ENCODE measurements around the gene RPL29. TPM values are rescaled to one million over a fixed set of nuclear protein-coding genes. Genes with fewer than 3 reads are reported as not detected.

The RPL29 gene
- total RNA-seq, 1 donor from 2014 or later, result 957 TPM

- DNase-seq (ENCODE audit: extremely low spot score, unreplicated experiment), result no peak
- H3K9me3 Mint-ChIP-seq (ENCODE audit: unreplicated experiment), result no peaks in the 10 kb centered on the region
- H3K4me3 Mint-ChIP-seq (ENCODE audit: unreplicated experiment), result no peak overlapping the region
- no peaks in the 10 kb centered on the region for H3K27me3 Mint-ChIP-seq (ENCODE audit: unreplicated experiment)
- H3K27ac Mint-ChIP-seq (ENCODE audit: unreplicated experiment), result no peak overlapping the region
- no peaks in the 10 kb centered on the region for H3K4me1 Mint-ChIP-seq (ENCODE audit: unreplicated experiment)
- peaks cover 3% of the 10 kb centered on the region for H3K36me3 Mint-ChIP-seq (ENCODE audit: unreplicated experiment)
- no peak for TF ChIP-seq CTCF (IDR thresholded peaks at IDR 0.05)
These were observed 36.0 kb downstream of the RPL29 start for GRCh38 chr3:51959651-51960050.

GRCh38 chr3:51958603-51959521 lies 36.8 kb downstream of the RPL29 start:
- no peaks in the 10 kb centered on the region for H3K9me3 Mint-ChIP-seq (ENCODE audit: unreplicated experiment)
- no peak overlapping the region for H3K4me3 Mint-ChIP-seq (ENCODE audit: unreplicated experiment)
- H3K27me3 Mint-ChIP-seq (ENCODE audit: unreplicated experiment), result peaks cover 3% of the 10 kb centered on the region
- no peaks in the 10 kb centered on the region for H3K4me1 Mint-ChIP-seq (ENCODE audit: unreplicated experiment)
- no peak for DNase-seq (ENCODE audit: extremely low spot score, unreplicated experiment)
- peaks cover 3% of the 10 kb centered on the region for H3K36me3 Mint-ChIP-seq (ENCODE audit: unreplicated experiment)
- no peak overlapping the region for H3K27ac Mint-ChIP-seq (ENCODE audit: unreplicated experiment)
- no peak for TF ChIP-seq CTCF (IDR thresholded peaks at IDR 0.05)

- H3K4me1 Mint-ChIP-seq (ENCODE audit: unreplicated experiment), result no peaks in the 10 kb centered on the region
- peaks cover 3% of the 10 kb centered on the region for H3K36me3 Mint-ChIP-seq (ENCODE audit: unreplicated experiment)
- no peaks in the 10 kb centered on the region for H3K9me3 Mint-ChIP-seq (ENCODE audit: unreplicated experiment)
- DNase-seq (ENCODE audit: extremely low spot score, unreplicated experiment), result no peak
- no peak for TF ChIP-seq CTCF (IDR thresholded peaks at IDR 0.05)
- peaks cover 5% of the 10 kb centered on the region for H3K27me3 Mint-ChIP-seq (ENCODE audit: unreplicated experiment)
- no peak overlapping the region for H3K27ac Mint-ChIP-seq (ENCODE audit: unreplicated experiment)
- no peak overlapping the region for H3K4me3 Mint-ChIP-seq (ENCODE audit: unreplicated experiment)
These were observed 38.0 kb downstream of the RPL29 start for GRCh38 chr3:51957520-51958205.

- peaks cover 3% of the 10 kb centered on the region for H3K36me3 Mint-ChIP-seq (ENCODE audit: unreplicated experiment)
- no peak for DNase-seq (ENCODE audit: extremely low spot score, unreplicated experiment)
These were observed 39.6 kb downstream of the RPL29 start for GRCh38 chr3:51955893-51956770.

More at GRCh38 chr3:51955893-51956770, 39.6 kb downstream of the RPL29 start:
- Mint-ChIP-seq H3K9me3 (ENCODE audit: unreplicated experiment) (no peaks in the 10 kb centered on the region), H3K27me3 (ENCODE audit: unreplicated experiment) (peaks cover 8% of the 10 kb centered on the region), H3K4me1 (ENCODE audit: unreplicated experiment) (no peaks in the 10 kb centered on the region), H3K27ac (ENCODE audit: unreplicated experiment) (no peak overlapping the region), H3K4me3 (ENCODE audit: unreplicated experiment) (peak overlapping the region; percentile 32)
- TF ChIP-seq CTCF (IDR thresholded peaks at IDR 0.05), result peak; percentile 49

Measured in osteocyte (in vitro differentiated cells).